Amniotic stem cell (primary cell): ENCODE results near the gene MIPOL1.

ENCODE experiments used
- DNase-seq: peaks from one replicate; lab custom pipeline; 2025; lab: John Stamatoyannopoulos, UW

MIPOL1 gene

DNA sequence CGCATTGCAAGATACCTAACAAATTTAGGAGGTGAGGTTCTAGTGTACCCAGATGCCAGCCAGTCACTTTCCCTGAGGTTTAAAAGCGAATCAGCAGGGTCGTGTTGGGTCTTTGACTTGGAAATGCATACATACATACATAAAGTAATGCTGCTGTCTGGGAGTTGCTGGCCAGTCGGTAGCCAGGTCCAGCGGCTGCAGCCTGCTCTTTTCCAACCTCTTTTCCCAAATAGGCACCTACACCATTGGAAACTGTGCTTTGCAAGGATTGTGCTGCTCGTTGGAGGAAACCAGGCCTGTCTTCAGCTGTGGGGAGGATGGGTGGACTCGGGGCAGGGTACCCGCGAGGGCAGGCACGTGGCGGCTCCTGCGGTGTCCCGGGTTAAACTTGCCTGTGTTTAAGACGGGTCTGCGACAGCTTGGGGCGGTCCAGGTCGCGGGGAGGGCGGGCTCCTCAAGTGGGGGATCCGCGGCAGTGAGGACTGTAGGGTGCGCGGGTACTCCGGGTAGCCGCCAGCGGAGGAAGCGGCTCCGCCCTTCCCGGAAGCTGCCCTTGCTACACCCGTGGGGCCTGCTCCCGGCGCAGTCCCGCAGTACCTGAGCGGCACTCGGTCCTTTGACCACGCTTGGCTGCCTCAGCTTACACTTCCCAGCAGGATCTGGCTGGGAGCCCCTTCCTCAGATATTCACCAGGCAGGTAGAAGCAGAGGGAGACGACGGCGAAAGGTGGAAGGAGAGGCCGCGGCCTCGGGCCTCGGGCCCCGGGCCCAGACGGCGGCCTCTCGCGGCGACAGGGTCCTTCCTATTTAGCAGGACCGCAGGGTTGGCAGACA, 400.4 kb downstream of the MIPOL1 start:
- no peak for DNase-seq

DNA sequence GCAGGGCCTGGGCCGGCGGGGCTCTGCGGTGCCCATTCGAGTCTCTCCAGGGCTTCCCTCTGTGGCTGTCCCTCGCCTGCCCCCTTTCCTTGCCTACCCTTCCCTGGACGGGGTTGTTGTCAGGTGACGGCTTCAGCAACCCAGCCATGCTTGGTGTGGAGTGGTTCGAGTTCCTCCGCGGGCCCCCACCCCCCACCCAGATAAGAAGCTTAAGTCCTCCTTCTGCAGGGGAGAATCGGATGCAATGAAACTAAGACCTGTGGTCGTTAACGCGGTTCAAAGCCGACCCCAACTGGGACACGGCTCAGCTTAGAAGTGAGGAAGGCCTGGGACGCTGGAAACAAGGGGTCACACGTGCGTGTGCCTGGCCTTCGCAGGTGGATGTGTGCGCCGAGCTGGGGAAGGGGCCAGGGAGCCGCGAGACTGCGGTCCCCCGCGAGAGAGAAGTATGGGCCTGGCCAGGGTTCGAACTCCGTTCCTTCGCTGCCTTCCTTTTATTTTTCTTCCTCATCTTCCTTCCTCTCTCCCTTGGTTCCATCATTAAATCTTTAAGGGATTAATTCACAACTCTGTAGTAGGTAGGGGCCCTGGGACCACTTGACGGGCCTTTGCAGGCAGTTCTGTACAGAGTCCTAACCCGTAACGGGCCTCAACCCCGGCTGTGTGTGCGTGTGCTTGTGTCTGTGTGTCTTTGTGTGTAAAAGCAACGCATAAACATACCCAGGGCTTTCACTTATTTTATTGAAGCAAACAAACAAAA, 401.2 kb downstream of the MIPOL1 start:
- no peak for DNase-seq

DNA sequence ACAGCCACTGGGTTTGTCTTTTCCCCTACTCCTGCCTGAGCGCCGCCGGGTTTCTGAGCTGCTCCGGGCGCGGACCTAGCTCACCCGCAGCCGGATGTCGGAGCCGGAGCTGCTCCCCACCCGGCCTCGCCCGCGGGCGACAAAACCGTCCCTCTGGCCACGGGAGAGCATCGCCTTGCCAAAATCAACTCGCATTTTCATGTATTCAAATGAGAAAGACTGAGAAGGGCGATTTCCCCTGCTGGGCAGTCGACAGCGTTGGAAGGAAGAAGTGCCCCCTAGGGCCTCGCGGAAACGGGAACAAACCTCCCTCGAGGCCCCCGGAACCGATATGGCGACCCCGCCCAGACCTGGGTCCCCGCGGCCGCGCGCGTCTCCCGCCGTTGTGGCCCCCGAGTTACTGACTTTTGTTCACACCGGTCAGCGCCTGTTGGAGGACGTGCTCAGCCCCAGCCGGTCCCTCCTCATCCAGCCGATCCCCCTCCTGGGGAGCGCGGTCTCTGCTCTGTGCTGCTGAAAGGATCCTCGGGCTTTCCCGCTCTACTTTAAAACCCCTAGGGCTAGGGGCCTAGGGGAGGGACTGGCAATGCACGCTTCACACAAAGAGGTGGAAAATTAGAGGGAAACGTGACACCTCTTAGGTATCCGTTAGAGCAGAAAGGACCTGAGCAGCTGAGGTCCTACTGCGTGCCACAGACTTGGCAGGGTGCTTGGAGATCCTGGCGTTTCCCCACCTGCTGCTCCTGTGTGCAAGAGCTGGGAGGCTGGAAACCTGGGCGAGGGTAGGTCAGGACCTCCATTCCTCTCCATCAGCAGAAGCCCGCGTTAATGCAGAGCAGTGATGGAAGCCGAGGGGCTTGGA, 402.0 kb downstream of the MIPOL1 start:
- DNase-seq: no peak

DNA sequence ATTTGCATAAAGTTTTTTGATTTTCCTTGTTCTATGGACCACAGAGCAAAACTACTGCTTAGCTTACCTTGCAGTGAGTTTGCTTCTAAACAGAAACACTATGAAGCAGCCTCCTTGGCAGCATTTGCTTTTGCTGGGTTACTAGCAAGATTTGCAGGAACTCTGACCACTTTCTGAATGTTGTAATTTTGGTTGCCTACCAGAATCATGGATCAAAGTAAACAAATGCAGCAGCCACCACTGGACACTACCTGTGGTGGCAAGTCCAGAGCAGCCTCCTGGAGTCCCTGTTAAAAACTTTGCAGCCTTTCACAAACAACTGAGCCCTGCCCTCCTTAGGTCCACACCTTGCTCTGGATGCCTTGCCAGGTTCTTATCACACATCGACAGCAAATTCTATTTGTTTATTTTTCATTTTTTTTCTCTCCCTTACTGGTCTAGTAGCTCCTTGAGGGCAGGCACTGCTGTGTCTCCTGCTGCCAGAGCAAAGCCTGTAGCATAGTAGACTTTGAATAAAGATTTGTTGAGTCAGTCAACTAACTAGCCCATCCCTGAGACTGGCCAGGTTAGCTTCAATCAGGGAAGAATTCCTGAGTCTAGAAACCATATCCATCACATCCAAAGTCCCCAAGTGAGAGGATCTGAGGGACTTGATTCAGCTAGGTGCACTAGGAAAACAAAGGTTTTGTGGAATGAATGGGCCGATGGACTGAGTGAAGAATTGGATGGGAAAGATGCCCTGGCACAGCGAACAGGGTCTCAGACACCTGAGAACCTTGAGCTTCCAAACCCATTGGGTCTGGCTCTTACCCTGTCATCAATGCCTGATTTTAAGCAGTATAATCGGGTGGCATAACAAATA, 403.4 kb downstream of the MIPOL1 start:
- DNase-seq: no peak

DNA sequence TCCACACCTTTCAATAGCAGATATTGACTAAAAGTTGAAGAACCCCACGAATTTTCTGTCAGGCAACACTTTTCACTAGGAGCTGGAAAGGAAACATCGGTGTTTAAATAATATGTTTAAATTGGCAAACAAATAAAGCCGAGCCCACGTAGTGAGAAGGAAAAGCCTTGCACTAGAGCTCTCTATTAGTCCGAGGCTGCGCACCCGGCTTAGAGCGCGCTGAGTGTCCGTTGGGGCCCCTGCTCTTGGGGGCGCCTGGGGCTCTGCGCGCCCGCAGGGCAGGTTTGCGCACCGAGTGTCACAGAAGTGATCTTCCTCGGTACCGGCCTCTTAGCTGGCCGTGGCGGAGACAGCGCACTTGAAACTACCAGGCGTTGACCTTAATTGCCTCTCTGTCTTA, 404.1 kb downstream of the MIPOL1 start:
- DNase-seq: no peak
